Left colon (tissue), 2 donors: ENCODE data around the gene CSTA. TPM values are rescaled to one million over a fixed set of nuclear protein-coding genes. Genes with fewer than 3 reads are reported as not detected.
"Not testable (repeated sequence)": the region's sequence is repeated elsewhere in the genome, so short reads cannot be mapped to it uniquely, and the experiment has no call there.

Experiments used
- ATAC-seq: fragments of 200-7000 bp; cut with Tn5 transposase; one replicate; pipeline ENCODE4 v1.9.1; 2020; ENCODE audit warnings: mild to moderate bottlenecking, moderate library complexity
- DNase-seq, 2 donors: peaks; one replicate each; pipeline ENCODE4 v3.0.0-alpha.2; 2020
- intact Hi-C, 2 donors: fragments of 100-400 bp; cut with DNase I in 1 of 2; cut with micrococcal nuclease in 1 of 2; formaldehyde crosslinking; loops; one replicate each; pipeline versions ENCODE4 v1.11.2 to v1.14.0; 2022; cut with DNase I, micrococcal nuclease
- total RNA-seq, 2 donors: library from RNA; stranded (reverse); fragmentation: NEBNext Ultra II Directional; extraction: Animal tissue kit (Norgen Biotek cat#: 25700); gene quantifications; one replicate each; pipeline ENCODE4 v1.2.1, GENCODE V29; 2021
- donor health status: DM: no; HTN: no; CAD: no.
- donor health status: DM: yes; HTN: yes; CAD: no.

Gene CSTA
- total RNA-seq, 2 donors from 2014 or later: 1.1 to 1.3 TPM

DNA sequence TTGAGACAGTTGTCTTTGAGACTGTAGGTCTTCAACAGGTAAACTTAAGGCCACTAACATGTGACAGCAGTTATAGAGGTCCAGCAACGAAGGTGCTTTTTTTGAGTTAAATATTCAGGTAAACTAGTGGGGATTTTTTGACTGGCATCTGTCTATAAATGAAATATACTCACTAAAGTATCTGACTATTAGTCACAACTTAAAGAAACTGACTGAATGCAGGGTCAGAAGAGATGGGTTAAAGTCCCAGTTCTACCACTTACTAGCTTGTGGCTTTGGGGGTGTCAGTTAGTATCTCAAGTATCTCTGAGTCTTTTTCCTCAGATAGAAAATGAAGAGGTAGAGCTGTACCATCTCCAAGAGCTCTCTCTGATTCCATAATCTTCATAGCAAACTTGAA is 40.0 kb downstream of the CSTA start:
- intact Hi-C loops: no loop called here
- ATAC-seq: no peak

DNA sequence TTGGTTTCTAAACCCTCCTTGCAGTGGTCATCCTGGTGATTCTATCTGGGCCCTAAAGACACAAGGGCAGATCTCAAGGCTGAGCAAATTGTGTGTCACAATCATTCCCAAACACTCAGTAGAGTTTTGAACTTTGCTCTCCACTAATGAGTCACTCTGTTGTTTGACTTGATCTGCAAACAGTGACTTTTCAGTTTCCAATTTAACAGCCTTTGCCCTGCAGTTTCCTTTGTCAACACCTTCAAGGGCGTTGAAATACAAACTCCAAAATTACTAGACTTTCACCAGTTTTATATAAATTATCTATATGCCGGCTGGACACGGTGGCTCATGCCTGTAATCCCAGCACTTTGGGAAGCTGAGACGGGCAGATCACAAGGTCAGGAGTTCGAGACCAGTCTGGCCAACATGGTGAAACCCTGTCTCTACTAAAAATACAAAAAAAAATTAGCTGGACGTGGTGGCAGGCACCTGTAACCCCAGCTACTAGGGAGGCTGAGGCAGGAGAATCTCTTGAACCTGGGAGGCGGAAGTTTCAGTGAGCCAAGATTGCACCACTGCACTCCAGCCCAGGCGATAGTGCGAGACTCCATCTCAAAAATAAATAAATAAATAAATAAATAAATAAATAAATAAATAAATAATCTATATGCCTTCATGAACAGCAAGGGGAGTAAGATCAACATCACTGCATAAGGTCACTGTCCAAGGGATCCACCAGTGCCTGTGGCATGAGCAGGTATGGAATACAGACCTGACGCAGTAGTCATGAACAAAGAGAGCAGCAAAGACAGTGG is 40.7 kb downstream of the CSTA start:
- peak; percentile 78 for ATAC-seq
- DNase-seq: peak in 1 of 2 donors; percentile 39
- intact Hi-C loops: not testable (repeated sequence)

More for the DNA sequence above, 40.0 kb downstream of the CSTA start:
- DNase-seq: no peak

DNA sequence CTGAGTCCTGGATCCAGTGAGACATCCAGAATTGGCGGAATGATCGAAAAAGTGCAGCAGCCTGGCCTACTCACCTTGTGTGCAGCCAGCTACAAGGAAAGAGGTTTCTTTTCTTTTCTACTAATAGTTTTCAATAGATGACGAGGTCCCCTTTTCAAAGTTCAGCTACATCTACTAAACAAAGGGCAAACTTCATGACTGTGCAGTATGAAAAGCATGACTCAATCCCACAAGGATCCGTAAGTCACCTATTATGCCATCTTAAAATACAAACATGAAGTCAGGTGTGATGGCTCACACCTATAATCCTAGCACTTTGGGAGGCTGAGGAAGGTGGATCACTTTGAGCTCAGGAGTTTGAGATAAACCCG is 41.3 kb downstream of the CSTA start:
- intact Hi-C loops: no loop called here
- DNase-seq (no peak), ATAC-seq (peak; percentile 33)

DNA sequence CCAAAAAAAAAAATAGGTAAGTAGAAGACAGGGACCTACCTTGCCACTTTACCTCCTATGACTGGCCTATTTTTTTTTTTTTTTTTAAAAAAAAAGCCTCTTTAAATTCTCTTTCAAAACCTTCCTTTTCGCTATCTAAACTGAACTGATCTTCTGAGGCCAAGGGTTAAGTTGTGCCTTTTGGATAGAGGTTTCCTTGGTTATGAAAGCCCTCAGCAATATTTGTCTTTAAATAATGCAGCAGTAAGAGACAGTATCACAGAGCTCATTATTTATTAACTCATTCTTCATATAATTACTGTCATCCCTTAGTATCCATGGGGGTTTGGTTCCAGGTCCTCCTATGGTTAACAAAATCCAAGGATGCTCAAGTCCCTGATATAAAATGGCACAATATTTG is 49.0 kb downstream of the CSTA start:
- intact Hi-C loops: no loop called here
- DNase-seq: no peak
- no peak for ATAC-seq

DNA sequence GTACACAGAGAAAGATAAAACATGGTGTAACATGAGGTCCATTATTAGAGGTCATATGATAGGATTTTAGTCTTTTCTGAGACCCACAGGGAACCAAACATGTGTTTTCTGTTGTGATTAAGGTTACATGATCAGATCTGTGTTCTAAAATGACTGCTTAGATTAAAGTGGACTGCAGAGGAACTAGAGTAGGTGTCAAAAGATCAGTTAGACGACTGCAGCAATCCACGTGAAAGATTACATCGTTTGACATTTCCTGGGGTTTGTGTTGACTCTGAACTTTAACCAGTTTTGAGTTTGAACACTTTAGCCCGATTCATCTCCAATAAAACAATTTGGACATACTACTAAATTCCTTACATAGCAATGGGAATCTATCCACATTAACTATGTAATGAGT is 52.9 kb downstream of the CSTA start:
- ATAC-seq (no peak), DNase-seq (no peak)
- intact Hi-C loops: no loop called here

DNA sequence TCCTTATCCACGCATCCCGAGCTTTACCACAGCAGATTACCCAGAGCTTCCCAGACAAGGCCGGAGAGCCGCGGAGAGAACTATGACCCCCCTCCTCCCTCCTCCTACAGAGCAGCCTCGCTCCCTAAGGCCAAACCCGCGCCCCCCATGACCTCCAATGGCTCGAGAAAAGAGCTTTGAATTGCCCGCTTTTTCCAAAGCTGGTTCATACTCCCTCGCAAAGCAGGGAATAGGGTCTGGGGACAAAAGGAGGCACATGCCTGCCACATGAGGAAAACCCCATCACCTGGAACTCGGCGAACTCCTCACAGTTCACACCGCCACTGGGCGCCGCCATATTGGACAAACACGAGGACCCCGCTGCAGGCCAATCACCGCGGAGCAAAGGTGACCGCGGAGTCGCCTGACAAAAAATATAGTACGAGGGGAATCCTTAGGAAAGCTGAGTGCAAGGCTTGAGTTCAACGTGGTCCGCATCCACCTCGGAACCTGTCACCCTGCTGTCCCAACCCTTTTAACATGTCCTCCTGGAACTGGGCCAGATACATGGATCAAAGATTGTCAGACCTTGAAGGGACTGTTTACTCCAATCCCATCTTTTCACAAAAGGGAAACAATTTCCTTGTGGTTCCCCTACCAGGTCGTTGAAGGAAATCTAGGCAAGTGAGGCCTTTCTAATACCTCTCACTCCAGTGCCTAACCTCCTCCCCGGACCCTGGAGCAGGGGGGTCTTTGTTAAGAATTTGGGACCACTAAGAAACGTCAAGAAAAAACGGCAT is 58.0 kb downstream of the CSTA start, which contains the start of gene MIX23:
TSS of gene MIX23 (minus strand) at position 344 of the 779 bp plus-strand sequence. CDS start at position 337, 7 bp downstream.
- ATAC-seq: peak; percentile 72
- DNase-seq: peak; percentile 89 to 90
- intact Hi-C loops: no loop called here

DNA sequence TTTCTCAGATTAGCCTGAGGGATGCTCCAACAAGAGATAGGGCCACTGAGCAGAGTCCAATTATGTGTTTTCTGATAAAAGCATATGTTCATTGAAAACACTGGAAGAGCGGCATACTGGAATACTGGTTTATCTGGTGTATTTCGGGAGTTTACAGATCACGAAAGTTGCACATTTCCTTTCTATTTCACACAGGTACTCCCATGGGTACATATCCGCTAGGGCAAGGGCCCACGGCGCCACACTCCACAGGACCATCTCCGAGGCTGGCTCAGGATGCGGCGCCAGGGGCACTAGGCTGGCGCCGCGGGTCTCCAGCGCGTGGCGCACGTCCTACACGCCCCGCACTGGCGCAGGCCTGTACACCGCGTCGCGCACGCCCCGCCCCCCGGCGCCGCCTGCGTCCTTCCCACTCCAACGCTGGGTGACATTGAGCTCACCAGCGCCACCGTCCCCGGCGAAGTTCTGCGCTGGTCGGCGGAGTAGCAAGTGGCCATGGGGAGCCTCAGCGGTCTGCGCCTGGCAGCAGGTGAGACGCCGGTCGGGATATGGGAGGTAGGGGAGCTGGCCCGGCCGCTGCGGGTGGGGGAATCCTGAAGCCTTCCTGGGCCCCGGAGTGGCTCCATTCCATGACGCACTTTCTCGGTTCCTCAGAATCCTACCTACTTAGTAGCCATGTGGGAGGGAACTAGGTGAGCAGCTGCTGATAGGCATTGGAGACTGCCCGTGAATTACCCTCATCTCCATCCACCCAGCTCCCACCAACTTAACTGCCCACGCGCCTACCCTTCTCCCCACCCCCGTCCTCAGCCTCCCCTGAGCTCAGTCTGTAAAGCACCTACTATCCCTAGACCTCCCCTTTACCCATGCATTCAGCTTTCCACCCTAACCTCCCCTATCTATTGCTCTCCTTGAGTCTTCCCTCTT is 59.0 kb downstream of the CSTA start, which contains the start of gene FAM162A:
TSS of gene FAM162A (plus strand) at position 412 of the 927 bp plus-strand sequence. CDS start at position 496, 84 bp downstream.
- ATAC-seq (peak; percentile 89), DNase-seq (peak; percentile 93 to 97)
- intact Hi-C loops: no loop called here

DNA sequence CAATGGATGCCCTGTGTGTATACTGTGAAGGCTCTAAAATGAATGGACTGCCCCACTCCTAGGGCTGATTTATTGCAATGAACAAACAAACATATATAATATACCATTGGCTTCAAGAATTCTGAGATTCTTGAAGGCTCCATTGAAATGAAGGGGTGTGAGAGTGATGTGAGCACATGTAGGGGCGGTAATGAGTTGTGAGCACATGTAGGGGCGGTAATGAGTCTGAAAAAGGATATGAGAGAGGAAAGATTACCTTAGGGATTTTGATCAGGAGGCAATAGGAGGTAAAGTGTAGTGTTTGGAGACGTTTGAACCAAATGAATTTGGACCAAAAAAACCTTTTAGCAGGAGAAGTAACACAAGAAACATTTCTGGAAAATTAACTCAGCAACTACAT is 62.7 kb downstream of the CSTA start:
- intact Hi-C loops: no loop called here
- DNase-seq (no peak), ATAC-seq (no peak)

DNA sequence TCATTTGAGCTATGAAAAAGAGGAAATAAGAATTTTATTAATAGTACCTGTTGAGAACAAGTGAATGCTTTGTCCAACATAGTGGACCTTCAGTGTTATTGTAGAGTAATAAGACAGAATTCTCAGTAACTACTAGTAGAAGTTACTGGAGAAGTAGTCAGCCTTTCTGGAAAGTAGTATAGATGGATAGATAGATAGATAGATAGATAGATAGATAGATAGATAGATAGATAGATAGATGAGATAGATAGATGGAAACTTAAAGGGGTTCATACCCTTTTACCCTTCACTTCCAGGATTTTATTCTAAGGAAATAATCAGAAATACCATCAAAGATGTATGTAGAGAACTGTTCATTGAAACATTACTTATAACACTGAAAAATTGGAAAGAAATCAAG is 64.1 kb downstream of the CSTA start:
- ATAC-seq: no peak
- intact Hi-C loops: no loop called here
- no peak for DNase-seq

DNA sequence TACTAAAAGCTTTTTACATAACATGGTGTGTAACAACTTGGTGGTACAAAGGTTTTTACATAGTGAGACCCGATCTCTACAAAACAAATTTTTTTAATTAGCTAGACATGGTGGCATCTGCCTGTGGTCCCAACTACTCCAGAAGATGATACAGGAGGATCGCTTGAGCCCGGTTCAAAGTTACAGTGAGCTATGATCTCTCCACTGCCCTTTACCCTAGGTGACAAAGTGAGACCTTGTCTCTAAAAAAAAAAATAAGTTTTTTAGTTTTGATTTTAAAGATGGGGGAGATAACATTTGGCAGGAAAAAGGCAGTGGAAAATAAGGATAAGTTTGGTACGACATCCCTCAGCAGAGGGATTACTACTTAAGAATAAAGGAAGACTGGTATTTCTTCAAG is 64.8 kb downstream of the CSTA start:
- DNase-seq: no peak
- ATAC-seq: no peak
- intact Hi-C loops: loop anchor here in 1 of 2 donors (10.0 kb wide), 1 partner anchor 285 kb away; no protein-coding TSS in a partner anchor

DNA sequence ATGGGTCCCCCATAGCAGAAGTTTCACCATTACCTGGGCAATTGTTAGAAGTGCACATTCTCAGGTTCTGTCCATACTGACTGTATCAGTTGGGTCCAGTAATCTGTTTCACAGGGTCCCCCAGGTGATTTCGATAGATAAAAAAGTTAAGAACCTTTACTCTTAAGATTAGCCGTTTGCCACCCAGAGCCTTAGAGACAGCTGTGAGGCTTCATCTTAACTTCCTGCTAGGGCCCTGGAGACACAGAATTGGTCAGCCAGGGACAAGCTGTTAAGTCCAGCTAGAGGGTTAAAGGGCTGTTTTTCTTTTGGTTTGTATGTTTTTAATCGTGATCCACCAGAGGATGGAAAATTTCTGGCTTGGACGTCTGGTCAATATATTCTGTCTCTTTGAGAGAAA is 65.6 kb downstream of the CSTA start:
- DNase-seq (no peak), ATAC-seq (no peak)
- intact Hi-C loops: loop anchor here in 1 of 2 donors (10.0 kb wide), 1 partner anchor 284 kb away; no protein-coding TSS in a partner anchor

Other genes with a start within 250 kb of the CSTA start
- gene CASR, start 141.6 kb upstream of the CSTA start, total RNA-seq: under 1 TPM; 0.31 to 0.55 TPM
- 10 to 100 TPM; 30.2 to 39.9 TPM for gene MIX23, start 58.0 kb downstream of the CSTA start, total RNA-seq
- gene FAM162A, start 58.9 kb downstream of the CSTA start, total RNA-seq: 100 to 1,000 TPM; 207 to 212 TPM
- gene WDR5B, start 90.8 kb downstream of the CSTA start, total RNA-seq: 1 to 10 TPM; 2.3 to 2.7 TPM
- 10 to 100 TPM; 57.4 to 59.0 TPM for gene KPNA1, start 189.7 kb downstream of the CSTA start, total RNA-seq
- 10 to 100 TPM; 22.4 to 48.2 TPM for gene PARP9, start 239.1 kb downstream of the CSTA start, total RNA-seq
- 10 to 100 TPM; 43.9 to 60.5 TPM for gene DTX3L, start 239.1 kb downstream of the CSTA start, total RNA-seq